CD8-positive, alpha-beta memory T cell (primary cell): ENCODE data around the gene SFTPB. TPM values are rescaled to one million over a fixed set of nuclear protein-coding genes. Genes with fewer than 3 reads are reported as not detected.
"Not testable (repeated sequence)": the region's sequence is repeated elsewhere in the genome, so short reads cannot be mapped to it uniquely, and the experiment has no call there.

Experiments used
- CTCF ChIA-PET: fragments of 350-600 bp; sonication (Branson Sonifier 250); formaldehyde crosslinking; loops from one replicate; lab custom pipeline; 2021; ENCODE audit warnings: antibody characterized with exemption; lab: Charles Lee
- POLR2A ChIA-PET: fragments of 350-600 bp; sonication (Branson Sonifier 250); formaldehyde crosslinking; loops from one replicate; lab custom pipeline; 2021; ENCODE audit warnings: antibody characterized with exemption; lab: Charles Lee
- DNase-seq, 5 donors: peaks; one replicate each; pipeline versions ENCODE4 v3.0.0 to v3.0.0-alpha.2; 2020 to 2022; ENCODE audit warnings: mixed read lengths in 1 of 5
- H3K27ac ChIP-seq: one replicate; pipeline ENCODE4 v1.7.0; 2013; ENCODE audit warnings: low read depth, mild to moderate bottlenecking, low read length, moderate library complexity
- H3K27me3 ChIP-seq: 2 replicates; pipeline ENCODE4 v1.7.0; 2013; ENCODE audit warnings: low read length, mild to moderate bottlenecking; ENCODE audit not compliant: insufficient read depth, poor library complexity, severe bottlenecking
- H3K36me3 ChIP-seq: 2 replicates; pipeline ENCODE4 v1.7.0; 2013; ENCODE audit warnings: mild to moderate bottlenecking, low read length, moderate library complexity; ENCODE audit not compliant: insufficient read depth
- H3K4me1 ChIP-seq: 2 replicates; pipeline ENCODE4 v1.7.0; 2013; ENCODE audit warnings: mild to moderate bottlenecking, low read length, moderate library complexity; ENCODE audit not compliant: insufficient read depth
- H3K4me3 ChIP-seq: 2 replicates; pipeline ENCODE4 v1.7.0; 2013; ENCODE audit warnings: mild to moderate bottlenecking, low read length
- H3K9me3 ChIP-seq: 2 replicates; pipeline ENCODE4 v1.7.0; 2013; ENCODE audit warnings: mild to moderate bottlenecking, low read length
- H3K27ac Mint-ChIP-seq, 8 donors: one replicate each; pipeline ENCODE4 v1.8.0; 2020 to 2021; ENCODE audit warnings: mixed read lengths in 8 of 8, mild to moderate bottlenecking in 6 of 8, inconsistent platforms in 3 of 8, moderate library complexity in 3 of 8
- H3K27me3 Mint-ChIP-seq, 2 donors: one replicate each; pipeline ENCODE4 v1.8.0; 2020 to 2021; ENCODE audit warnings: mixed read lengths in 2 of 2, mild to moderate bottlenecking in 1 of 2, moderate library complexity in 1 of 2
- H3K36me3 Mint-ChIP-seq, 3 donors: one replicate each; pipeline ENCODE4 v1.8.0; 2020 to 2021; ENCODE audit warnings: mixed read lengths in 3 of 3, inconsistent platforms in 1 of 3, mild to moderate bottlenecking in 1 of 3
- H3K4me1 Mint-ChIP-seq, 3 donors: one replicate each; pipeline ENCODE4 v1.8.0; 2020 to 2021; ENCODE audit warnings: mixed read lengths in 3 of 3, inconsistent platforms in 1 of 3, mild to moderate bottlenecking in 1 of 3
- H3K4me3 Mint-ChIP-seq, 7 donors: one replicate each; pipeline ENCODE4 v1.8.0; 2020 to 2021; ENCODE audit warnings: mixed read lengths in 7 of 7, mild to moderate bottlenecking in 6 of 7, moderate library complexity in 4 of 7, inconsistent platforms in 2 of 7
- H3K9me3 Mint-ChIP-seq, 5 donors: one replicate each; pipeline ENCODE4 v1.8.0; 2020 to 2022; ENCODE audit warnings: mixed read lengths in 5 of 5, mild to moderate bottlenecking in 3 of 5, moderate library complexity in 2 of 5, inconsistent platforms in 1 of 5
- polyA plus RNA-seq: library from polyadenylated mRNA; unstranded; fragments of 300-500 nt; fragmentation: Illumina TruSeq; gene quantifications from one replicate; pipeline ENCODE4 v1.2.3, GENCODE V29; 2021
- total RNA-seq, 2 experiments: library from RNA; stranded (reverse); gene quantifications; one replicate each; pipeline ENCODE4 v1.2.3, GENCODE V29; 2021

The SFTPB gene
- total and polyA plus RNA-seq, 3 experiments from 2014 or later = not detected

GRCh38 chr2:85635011-85635410, 33.0 kb downstream of the SFTPB start:
- Histone ChIP-seq H3K27me3 (no peaks in the 10 kb centered on the region), H3K9me3 (no peaks in the 10 kb centered on the region), H3K36me3 (peaks cover 55% of the 10 kb centered on the region), H3K4me3 (no peak overlapping the region), H3K4me1 (no peaks in the 10 kb centered on the region), H3K27ac (no peak overlapping the region)
- no peak for DNase-seq
- Mint-ChIP-seq H3K4me1 (peaks cover 20 to 30% (median 27%) of the 10 kb centered on the region in 3 donors), H3K36me3 (peaks cover 8 to 88% (median 36%) of the 10 kb centered on the region in 3 donors), H3K27me3 (no peaks in the 10 kb centered on the region), H3K9me3 (no peaks in the 10 kb centered on the region), H3K27ac (peak overlapping the region in 3 of 8 donors; percentile 21 to 73 (median 56)), H3K4me3 (no peak overlapping the region)
- CTCF ChIA-PET = interaction anchor here (3.1 to 3.2 kb wide), 2 partner anchors 14 to 39 kb away, joined by 16 to 27 read pairs; partner anchors contain the start of gene RNF181
- POLR2A ChIA-PET = no interaction called here

GRCh38 chr2:85631316-85631715, 36.7 kb downstream of the SFTPB start:
- H3K4me3 Mint-ChIP-seq = no peak overlapping the region
- no peaks in the 10 kb centered on the region for H3K9me3 Mint-ChIP-seq
- H3K9me3 ChIP-seq = no peaks in the 10 kb centered on the region
- peaks cover 3 to 89% (median 26%) of the 10 kb centered on the region in 3 donors for H3K36me3 Mint-ChIP-seq
- H3K27me3 Mint-ChIP-seq = no peaks in the 10 kb centered on the region
- no peak for DNase-seq
- H3K4me1 Mint-ChIP-seq = peaks cover 17 to 40% (median 33%) of the 10 kb centered on the region in 3 donors
- no peaks in the 10 kb centered on the region for H3K27me3 ChIP-seq
- H3K27ac ChIP-seq = no peak overlapping the region
- POLR2A ChIA-PET = no interaction called here
- CTCF ChIA-PET = interaction anchor here (0.6 kb wide), 1 partner anchor 14 kb away, joined by 3 read pairs; no protein-coding TSS in a partner anchor
- no peak overlapping the region for H3K27ac Mint-ChIP-seq
- no peaks in the 10 kb centered on the region for H3K4me1 ChIP-seq
- no peak overlapping the region for H3K4me3 ChIP-seq
- peaks cover 43% of the 10 kb centered on the region for H3K36me3 ChIP-seq

GRCh38 chr2:85628658-85629057, 39.3 kb downstream of the SFTPB start:
- Mint-ChIP-seq H3K9me3 (no peaks in the 10 kb centered on the region), H3K4me1 (peaks cover 6 to 25% (median 20%) of the 10 kb centered on the region in 3 donors), H3K27me3 (peaks cover 0 to 1% of the 10 kb centered on the region in 2 donors), H3K4me3 (peak overlapping the region in 1 of 7 donors; percentile 56), H3K36me3 (peaks cover 3 to 93% (median 28%) of the 10 kb centered on the region in 3 donors), H3K27ac (peak overlapping the region in 5 of 8 donors; percentile 23 to 51 (median 40))
- DNase-seq = no peak
- ChIA-PET CTCF (interaction anchor here (3.7 kb wide), 1 partner anchor 9 kb away, joined by 20 read pairs; no protein-coding TSS in a partner anchor), POLR2A (interaction anchor here (0.7 to 1.1 kb wide), 3 partner anchors 11 to 90 kb away, joined by 3 to 6 read pairs (median 3); no protein-coding TSS in a partner anchor)
- peaks cover 50% of the 10 kb centered on the region for H3K36me3 ChIP-seq
- H3K4me1 ChIP-seq = no peaks in the 10 kb centered on the region
- H3K27ac ChIP-seq = no peak overlapping the region
- no peaks in the 10 kb centered on the region for H3K9me3 ChIP-seq
- no peaks in the 10 kb centered on the region for H3K27me3 ChIP-seq
- no peak overlapping the region for H3K4me3 ChIP-seq

DNA sequence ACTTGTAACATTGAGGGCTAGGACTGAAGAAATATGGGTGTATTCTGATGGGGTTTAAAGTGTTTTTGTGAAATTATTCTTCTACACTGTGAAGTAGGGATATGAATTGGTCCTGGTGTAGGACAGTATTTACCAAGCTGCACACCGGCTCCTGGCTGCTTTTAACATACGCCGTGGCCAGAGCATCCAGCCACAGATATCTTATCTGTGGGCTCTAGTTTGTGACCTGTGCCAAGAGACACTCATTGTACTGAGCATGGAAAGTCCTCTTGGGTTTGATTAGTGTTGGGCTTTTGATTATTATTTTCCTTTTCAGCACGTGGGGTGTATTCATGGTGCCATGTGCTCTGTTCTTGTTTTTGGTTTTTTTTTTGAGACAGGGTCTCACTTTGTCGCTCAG, 44.0 kb downstream of the SFTPB start:
- Histone ChIP-seq H3K9me3 (no peaks in the 10 kb centered on the region), H3K4me3 (no peak overlapping the region), H3K27me3 (no peaks in the 10 kb centered on the region), H3K4me1 (no peaks in the 10 kb centered on the region), H3K27ac (no peak overlapping the region), H3K36me3 (peaks cover 52% of the 10 kb centered on the region)
- peaks cover 8 to 23% (median 22%) of the 10 kb centered on the region in 3 donors for H3K4me1 Mint-ChIP-seq
- no peak for DNase-seq
- H3K36me3 Mint-ChIP-seq = peaks cover 3 to 81% (median 26%) of the 10 kb centered on the region in 3 donors
- H3K27me3 Mint-ChIP-seq = peaks cover 0 to 1% of the 10 kb centered on the region in 2 donors
- POLR2A ChIA-PET = no interaction called here
- peak overlapping the region in 1 of 8 donors; percentile 29 for H3K27ac Mint-ChIP-seq
- H3K4me3 Mint-ChIP-seq = no peak overlapping the region
- H3K9me3 Mint-ChIP-seq = no peaks in the 10 kb centered on the region
- CTCF ChIA-PET = no interaction called here

- ChIA-PET POLR2A (interaction anchor here (0.6 to 0.7 kb wide), 2 partner anchors 12 to 523 kb away, joined by 3 read pairs; no protein-coding TSS in a partner anchor), CTCF (interaction anchor here (4.7 kb wide), 1 partner anchor 15 kb away, joined by 27 read pairs; no protein-coding TSS in a partner anchor)
- H3K27me3 Mint-ChIP-seq = peaks cover 0 to 1% of the 10 kb centered on the region in 2 donors
- Histone ChIP-seq H3K9me3 (no peaks in the 10 kb centered on the region), H3K36me3 (peaks cover 46% of the 10 kb centered on the region), H3K27ac (no peak overlapping the region), H3K4me3 (no peak overlapping the region), H3K4me1 (peaks cover 14% of the 10 kb centered on the region), H3K27me3 (no peaks in the 10 kb centered on the region)
- DNase-seq = no peak
- H3K27ac Mint-ChIP-seq = peak overlapping the region in 3 of 8 donors; percentile 26 to 69 (median 39)
- no peaks in the 10 kb centered on the region for H3K9me3 Mint-ChIP-seq
- H3K36me3 Mint-ChIP-seq = peaks cover 0 to 65% (median 26%) of the 10 kb centered on the region in 3 donors
- no peak overlapping the region for H3K4me3 Mint-ChIP-seq
- peaks cover 17 to 33% (median 23%) of the 10 kb centered on the region in 3 donors for H3K4me1 Mint-ChIP-seq
Observed at GRCh38 chr2:85621338-85621737, 46.7 kb downstream of the SFTPB start.

GRCh38 chr2:85619617-85620016, 48.4 kb downstream of the SFTPB start:
- H3K4me1 Mint-ChIP-seq = peaks cover 21 to 39% (median 29%) of the 10 kb centered on the region in 3 donors
- Histone ChIP-seq H3K27ac (no peak overlapping the region), H3K4me1 (peaks cover 21% of the 10 kb centered on the region), H3K36me3 (peaks cover 33% of the 10 kb centered on the region), H3K27me3 (no peaks in the 10 kb centered on the region), H3K9me3 (no peaks in the 10 kb centered on the region), H3K4me3 (no peak overlapping the region)
- H3K9me3 Mint-ChIP-seq = no peaks in the 10 kb centered on the region
- ChIA-PET CTCF (interaction anchor here (1.3 to 4.7 kb wide), 2 partner anchors 15 to 17 kb away, joined by 3 to 27 read pairs; no protein-coding TSS in a partner anchor), POLR2A (interaction anchor here (0.7 kb wide), 2 partner anchors 105 to 585 kb away, joined by 3 read pairs; no protein-coding TSS in a partner anchor)
- H3K36me3 Mint-ChIP-seq = peaks cover 0 to 52% (median 17%) of the 10 kb centered on the region in 3 donors
- H3K4me3 Mint-ChIP-seq = no peak overlapping the region
- peaks cover 0 to 2% of the 10 kb centered on the region in 2 donors for H3K27me3 Mint-ChIP-seq
- H3K27ac Mint-ChIP-seq = peak overlapping the region in 1 of 8 donors; percentile 24
- DNase-seq = no peak

DNA sequence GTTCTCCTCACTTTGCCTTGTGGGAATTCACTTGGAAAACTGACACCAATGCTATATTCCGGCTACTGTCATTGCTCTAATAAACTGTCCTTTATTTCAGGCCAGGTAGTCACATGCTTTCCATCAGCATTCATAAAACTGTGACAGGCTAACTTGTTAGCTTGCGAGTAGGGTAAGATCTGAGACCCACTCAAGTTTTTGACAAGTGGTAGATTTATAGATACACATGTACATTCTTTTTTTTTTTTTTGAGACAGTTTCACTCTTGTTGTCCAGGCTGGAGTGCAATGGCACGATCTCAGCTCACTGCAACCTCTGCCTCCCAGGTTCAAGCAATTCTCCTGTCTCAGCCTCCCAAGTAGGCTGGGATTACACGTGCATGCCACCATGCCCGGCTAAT, 50.3 kb downstream of the SFTPB start:
- Mint-ChIP-seq H3K4me3 (peak overlapping the region; percentile 95 to 99 (median 96)), H3K4me1 (peaks cover 18 to 32% (median 29%) of the 10 kb centered on the region in 3 donors), H3K27ac (peak overlapping the region in 5 of 8 donors; percentile 21 to 94 (median 68)), H3K36me3 (peaks cover 0 to 34% (median 11%) of the 10 kb centered on the region in 3 donors)
- H3K4me3 ChIP-seq, H3K27me3 Mint-ChIP-seq, H3K27me3 ChIP-seq, DNase-seq, H3K9me3 ChIP-seq, H3K27ac ChIP-seq, H3K9me3 Mint-ChIP-seq: not testable (repeated sequence)
- H3K4me1 ChIP-seq = peaks cover 21% of the 10 kb centered on the region
- CTCF ChIA-PET = interaction anchor here (0.6 to 1.0 kb wide), 3 partner anchors 14 to 22 kb away, joined by 3 to 4 read pairs (median 3); partner anchors contain the start of genes RNF181 and TMEM150A
- peaks cover 18% of the 10 kb centered on the region for H3K36me3 ChIP-seq
- POLR2A ChIA-PET = interaction anchor here (1.2 to 1.3 kb wide), 2 partner anchors 10 to 22 kb away, joined by 4 to 6 read pairs; partner anchors contain the start of gene RNF181

DNA sequence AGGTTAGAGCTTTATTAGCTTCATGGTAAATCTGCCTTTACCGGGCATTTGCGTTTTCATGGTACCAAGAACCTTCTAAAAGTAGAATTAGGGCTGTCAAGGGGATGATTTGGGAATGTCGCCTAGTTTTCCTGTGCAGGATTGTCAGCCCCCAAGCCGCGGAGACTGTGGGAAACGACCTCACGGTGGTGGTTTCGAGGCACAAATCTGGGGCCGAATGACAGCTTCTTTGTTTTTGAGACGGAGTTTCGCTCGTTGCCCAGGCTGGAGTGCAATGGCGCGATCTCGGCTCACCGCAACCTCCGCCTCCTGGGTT, 52.6 kb downstream of the SFTPB start:
- Histone ChIP-seq H3K36me3 (peaks cover 10% of the 10 kb centered on the region), H3K4me3 (peak overlapping the region; percentile 84), H3K9me3 (no peaks in the 10 kb centered on the region), H3K4me1 (peaks cover 31% of the 10 kb centered on the region), H3K27me3 (no peaks in the 10 kb centered on the region), H3K27ac (peak overlapping the region; percentile 74)
- Mint-ChIP-seq H3K36me3 (peaks cover 0 to 27% (median 4%) of the 10 kb centered on the region in 3 donors), H3K4me3 (peak overlapping the region in 5 of 7 donors; percentile 1 to 99 (median 38)), H3K27ac (peak overlapping the region in 6 of 8 donors; percentile 89 to 99 (median 94)), H3K9me3 (no peaks in the 10 kb centered on the region), H3K27me3 (peaks cover 0 to 4% of the 10 kb centered on the region in 2 donors), H3K4me1 (peaks cover 23 to 45% (median 35%) of the 10 kb centered on the region in 3 donors)
- ChIA-PET CTCF (interaction anchor here (0.9 to 1.4 kb wide), 2 partner anchors 11 to 64 kb away, joined by 4 read pairs; no protein-coding TSS in a partner anchor), POLR2A (interaction anchor here (0.9 kb wide), 1 partner anchor 55 kb away, joined by 5 read pairs; no protein-coding TSS in a partner anchor)
- DNase-seq = peak in 1 of 5 donors; percentile 43
